ENCODE results near the gene MYH14.
"Not testable (repeated sequence)": the region's sequence is repeated elsewhere in the genome, so short reads cannot be mapped to it uniquely, and the experiment has no call there.

MYH14 gene

GRCh38 chr19:50228153-50228552 is 24.7 kb downstream of the MYH14 start:
- DNase-seq, result not testable (repeated sequence)

DNA sequence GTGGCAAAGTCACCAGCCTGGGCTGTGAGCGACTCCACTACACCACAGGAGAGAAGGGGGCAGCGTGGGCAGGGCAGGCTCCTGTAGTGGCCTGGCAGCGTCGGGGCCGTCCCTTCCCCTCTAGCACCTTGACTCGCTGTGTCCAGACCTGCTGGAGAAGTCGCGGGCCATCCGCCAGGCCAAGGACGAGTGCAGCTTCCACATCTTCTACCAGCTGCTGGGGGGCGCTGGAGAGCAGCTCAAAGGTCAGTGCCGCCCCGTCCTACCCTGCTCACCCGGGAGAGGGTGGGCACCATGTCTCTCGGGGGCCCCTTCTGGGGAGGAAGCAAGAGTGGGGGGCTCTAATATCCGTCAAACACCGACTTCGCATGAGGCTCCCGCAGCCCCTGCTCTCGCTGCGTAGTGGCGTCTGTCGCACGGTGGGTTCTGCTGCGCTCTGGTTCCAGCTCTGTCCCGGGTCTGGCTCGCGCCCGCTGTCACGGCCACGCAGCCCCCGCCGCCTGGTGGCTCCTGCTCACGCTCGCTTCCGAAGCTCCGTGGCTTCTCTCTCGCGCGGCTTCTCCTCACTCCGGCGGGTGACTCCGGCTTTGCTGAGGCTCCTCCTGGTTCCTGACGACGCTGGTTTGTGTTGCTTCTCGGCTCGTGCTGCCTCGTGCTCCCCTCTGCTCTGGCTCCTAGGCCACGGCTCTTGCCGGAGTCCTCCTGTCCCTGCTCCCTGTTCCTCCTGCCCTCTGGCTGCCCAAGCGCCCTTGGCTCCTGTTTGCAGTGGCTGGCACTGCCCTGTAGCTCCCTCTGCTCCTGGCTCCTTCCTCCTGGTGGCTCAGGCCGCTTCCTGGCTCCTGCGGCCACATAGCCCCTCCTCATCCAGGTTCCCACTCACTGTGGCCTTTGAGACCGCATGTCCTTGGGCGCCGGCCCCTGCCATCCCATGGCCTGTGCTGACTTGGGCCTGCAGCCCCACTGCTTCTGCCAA is 27.2 kb downstream of the MYH14 start:
- no peak for DNase-seq

DNA sequence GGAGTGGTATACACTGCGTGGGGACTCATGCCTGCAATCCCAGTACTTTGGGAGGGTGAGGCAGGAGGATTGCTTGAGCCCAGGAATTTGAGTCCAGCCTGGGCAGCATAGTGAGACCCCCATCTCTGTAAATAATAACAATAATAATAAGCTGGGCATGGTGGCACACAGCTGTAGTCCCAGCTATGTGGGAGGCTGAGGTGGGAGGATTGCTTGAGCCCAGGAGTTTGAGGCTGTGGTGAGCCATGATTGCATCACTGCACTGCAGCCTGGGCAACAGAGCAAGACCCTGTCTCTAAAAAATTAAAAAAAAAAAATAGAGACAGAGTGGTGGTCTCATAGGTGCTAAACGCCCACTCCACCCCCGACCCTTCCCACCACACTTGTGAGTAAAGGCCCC is 28.0 kb downstream of the MYH14 start:
- not testable (repeated sequence) for DNase-seq

DNA sequence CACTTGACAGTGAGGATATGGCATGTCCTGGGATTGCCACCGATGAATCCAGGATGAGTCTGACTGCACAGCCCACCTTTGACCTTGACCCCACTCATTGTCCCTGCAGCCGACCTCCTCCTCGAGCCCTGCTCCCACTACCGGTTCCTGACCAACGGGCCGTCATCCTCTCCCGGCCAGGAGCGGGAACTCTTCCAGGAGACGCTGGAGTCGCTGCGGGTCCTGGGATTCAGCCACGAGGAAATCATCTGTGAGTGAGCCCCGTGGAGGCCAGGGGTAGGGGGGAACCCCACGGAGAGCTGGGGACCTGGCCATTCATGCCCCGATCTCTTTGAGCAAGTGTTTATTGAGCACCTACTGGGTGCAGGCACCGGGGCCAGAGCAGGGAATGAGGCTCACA is 28.4 kb downstream of the MYH14 start:
- no peak for DNase-seq

DNA sequence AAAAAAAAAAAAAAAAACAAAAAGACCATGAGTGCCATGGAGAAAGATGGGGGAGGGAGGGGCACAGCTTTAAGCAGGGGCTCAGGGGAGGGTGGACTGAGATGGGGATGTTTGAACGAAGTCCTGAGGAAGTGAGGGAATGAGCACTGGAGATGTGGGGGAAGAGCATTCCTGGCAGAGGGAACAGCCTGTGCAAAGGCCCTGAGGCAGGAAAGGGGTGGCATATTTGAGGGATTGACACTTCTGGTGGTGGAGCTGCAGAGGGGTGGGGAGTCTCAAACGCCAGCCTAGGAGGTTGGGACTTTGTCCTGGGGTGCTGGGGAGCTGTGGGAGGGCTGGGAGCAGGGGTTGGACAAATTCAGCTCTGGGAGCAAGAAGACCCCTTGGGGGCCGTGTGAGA is 29.2 kb downstream of the MYH14 start:
- DNase-seq, result no peak

- DNase-seq, result no peak
Measured at GRCh38 chr19:50233308-50233910, 30.0 kb downstream of the MYH14 start.

DNA sequence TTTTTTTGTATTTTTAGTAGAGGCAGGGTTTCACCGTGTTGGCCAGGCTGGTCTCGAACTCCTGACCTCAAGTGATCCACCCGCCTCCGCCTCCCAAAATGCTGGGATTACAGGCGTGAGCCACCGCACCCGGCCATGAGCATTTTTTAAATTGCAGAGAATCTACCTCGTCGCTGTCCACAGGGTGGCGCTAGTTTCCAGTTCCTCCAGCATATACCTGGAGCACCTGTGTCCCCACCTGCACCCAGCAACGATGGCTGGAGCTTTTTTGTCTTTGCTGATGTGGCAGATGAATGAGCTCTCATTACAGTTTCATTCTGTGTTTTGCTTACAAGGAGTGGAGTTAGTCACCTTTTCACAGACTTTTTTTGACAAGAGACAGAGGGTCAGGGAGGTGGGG is 34.1 kb downstream of the MYH14 start:
- DNase-seq, result not testable (repeated sequence)

DNA sequence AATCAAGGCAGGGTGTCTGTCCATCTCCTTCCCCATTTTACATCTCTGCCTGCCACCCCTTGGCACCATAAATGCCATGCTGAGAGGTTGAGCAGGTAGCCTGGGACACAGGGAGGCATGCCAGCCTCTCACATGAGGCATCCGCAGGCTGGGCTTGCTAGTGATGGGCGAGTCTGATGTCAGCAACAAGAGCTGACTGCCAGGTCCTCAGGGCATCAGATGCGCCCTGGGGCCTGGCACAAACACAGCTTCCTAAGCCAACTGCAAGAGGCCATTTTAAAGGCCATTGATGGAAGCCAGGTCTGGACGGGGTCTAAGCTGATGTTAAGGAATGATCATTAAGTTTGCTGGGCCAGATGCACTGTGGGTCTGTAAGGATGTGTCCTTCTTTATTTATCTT is 34.6 kb downstream of the MYH14 start:
- DNase-seq, result no peak

DNA sequence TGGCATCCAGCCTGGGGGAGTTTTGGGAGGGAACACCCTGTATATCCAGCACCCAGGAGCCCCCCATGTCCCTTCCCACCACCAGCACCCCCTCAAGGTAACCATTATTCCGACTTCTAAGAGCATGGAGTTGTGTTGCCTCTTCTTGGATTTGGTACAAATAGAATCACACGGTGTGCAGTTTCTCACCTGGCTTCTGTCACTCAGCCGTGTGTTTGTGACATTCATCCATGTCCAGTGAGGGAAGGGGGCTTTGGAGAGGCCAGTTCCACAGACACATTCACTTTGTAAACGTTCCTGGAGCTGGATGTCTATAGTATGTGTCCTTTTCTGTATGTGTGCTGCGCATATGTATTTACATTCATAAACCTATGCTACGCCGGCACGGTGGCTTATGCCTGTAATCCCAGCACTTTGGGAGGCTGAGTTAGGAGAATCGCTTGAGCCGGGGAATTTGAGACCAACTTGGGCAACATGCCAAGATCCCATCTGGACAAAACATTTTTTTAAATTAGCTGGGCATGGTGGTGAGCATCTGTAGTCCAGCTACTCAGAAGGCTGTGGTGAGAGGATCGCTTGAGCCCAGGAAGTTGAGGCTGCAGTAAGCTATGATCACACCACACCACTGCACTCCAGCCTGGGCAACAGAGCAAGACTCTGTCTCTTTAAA is 36.6 kb downstream of the MYH14 start:
- DNase-seq, result no peak

DNA sequence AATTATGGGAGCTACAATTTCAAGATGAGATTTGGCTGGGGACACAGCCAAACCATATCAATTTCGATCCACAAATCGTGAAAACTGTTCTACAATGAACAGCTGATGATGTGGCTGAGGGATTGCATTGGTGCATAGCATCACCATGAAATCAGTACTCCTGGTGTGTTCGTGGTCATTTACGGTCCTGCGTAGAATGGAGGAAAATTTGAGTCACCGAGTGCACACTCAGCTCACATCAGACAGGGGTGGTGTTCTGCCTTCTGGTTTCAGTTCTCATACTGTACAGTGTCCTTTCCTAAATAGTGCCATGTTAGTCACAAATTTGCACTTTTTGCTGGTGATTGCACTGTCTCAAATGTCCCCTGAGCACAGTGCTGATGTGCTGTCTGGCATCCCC is 39.2 kb downstream of the MYH14 start:
- DNase-seq, result no peak

- no peak for DNase-seq
Measured at GRCh38 chr19:50244695-50245094, 41.3 kb downstream of the MYH14 start.

- DNase-seq, result no peak
Measured at GRCh38 chr19:50248413-50248812, 45.0 kb downstream of the MYH14 start.

DNA sequence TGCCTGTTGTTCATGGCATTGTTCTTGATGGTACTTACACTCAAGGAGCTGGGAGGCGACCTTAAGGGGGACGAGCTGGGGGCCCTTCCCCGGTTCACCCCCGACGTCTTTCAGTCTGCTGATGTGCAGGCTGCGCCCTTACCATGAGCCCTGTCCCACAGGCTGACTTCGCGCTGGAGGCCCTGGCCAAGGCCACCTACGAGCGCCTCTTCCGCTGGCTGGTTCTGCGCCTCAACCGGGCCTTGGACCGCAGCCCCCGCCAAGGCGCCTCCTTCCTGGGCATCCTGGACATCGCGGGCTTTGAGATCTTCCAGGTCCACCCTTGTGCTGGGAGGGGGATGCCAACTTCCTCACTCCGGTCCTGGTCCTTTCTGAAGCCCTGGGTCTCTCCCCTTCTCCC is 45.4 kb downstream of the MYH14 start:
- DNase-seq, result no peak

- no peak for DNase-seq
Measured at GRCh38 chr19:50249636-50250035, 46.2 kb downstream of the MYH14 start.

GRCh38 chr19:50250450-50251136 is 47.2 kb downstream of the MYH14 start:
- no peak for DNase-seq

- DNase-seq, result peak; percentile 69
Measured at GRCh38 chr19:50252111-50252886, 48.9 kb downstream of the MYH14 start.

DNA sequence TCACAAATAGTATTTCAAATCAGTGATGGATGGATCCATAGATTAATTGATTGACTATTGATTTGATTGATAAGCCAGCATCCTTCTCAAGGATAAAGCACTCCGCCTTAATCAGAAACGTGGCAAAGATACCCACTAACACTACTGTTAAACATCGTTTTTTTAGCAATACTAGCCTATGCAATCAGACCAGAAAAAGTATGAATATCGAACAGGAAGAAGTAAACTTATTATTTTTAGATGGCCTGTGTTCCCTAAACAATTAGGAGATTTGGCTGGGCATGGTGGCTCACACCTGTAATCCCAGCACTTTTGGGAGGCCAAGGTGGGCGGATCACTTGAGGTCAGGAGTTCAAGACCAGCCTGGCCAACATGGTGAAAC is 49.5 kb downstream of the MYH14 start:
- DNase-seq, result no peak

DNA sequence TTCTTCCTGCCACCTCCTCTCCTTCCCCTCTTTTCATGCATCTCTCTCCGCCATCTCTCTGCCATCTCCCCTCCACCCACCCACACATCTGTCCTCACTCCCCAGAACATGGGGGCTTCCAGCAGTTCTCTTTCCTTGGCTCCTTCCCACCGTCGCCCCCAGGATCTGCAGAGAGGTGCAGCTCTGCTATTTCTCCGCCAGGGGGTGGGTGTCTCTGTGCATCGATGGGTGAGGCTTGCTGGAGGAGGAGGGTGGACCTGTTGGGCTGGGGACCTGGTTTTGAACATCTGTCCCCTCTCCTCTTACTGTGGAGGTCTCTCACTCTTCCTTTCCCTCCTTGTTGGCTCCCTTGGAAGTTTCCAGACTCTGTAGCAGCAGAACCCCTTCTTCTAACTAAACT is 51.7 kb downstream of the MYH14 start:
- no peak for DNase-seq

DNA sequence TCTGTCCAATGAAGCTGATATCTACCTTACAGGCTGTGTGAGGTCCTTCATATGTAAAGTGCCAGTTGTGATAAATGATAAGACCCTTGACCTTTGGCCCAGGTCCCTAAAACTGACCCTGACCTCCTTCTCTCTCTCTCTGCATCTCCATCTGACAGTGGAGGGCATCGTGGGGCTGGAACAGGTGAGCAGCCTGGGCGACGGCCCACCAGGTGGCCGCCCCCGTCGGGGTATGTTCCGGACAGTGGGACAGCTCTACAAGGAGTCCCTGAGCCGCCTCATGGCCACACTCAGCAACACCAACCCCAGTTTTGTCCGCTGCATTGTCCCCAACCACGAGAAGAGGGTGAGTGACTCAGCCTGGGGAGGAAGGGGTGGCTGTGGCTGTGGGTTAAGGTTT is 53.7 kb downstream of the MYH14 start:
- no peak for DNase-seq

DNA sequence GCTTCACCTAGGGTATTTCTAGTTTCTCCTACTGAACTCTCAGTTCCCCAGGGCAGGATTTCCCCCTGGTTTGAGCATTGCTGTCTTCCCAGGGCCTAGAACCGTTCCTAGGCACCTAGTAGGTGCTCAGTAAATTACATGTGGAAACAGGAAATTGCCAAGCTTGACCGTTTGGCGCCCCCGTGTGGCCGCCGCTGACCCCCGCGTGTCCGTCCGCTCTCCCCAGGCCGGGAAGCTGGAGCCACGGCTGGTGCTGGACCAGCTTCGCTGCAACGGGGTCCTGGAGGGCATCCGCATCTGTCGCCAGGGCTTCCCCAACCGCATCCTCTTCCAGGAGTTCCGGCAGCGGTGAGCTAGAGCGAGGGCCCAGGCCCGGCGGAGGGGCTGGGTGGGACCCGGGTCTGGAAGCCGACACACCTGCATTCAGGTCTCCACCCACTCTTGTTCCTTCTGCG is 55.5 kb downstream of the MYH14 start:
- DNase-seq, result no peak

GRCh38 chr19:50261446-50261970 is 58.1 kb downstream of the MYH14 start:
- DNase-seq, result no peak

DNA sequence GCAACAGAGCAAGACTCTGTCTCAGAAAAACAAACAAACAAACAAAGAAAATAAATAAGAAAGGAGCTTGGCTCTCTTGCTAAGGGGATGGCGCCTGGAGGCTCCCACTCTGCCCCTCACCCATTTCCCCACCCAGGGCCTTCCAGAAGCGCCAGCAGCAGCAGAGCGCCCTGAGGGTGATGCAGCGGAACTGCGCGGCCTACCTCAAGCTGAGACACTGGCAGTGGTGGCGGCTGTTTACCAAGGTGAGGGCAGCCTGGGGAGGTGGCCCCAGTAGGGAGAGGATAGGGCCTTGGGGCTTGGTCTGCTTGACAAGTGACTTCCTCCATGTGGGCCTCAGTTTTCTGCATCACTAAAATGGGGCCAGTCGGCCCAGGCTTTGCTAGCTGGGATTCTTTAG is 59.8 kb downstream of the MYH14 start:
- DNase-seq, result no peak

Data from activated CD8-positive, alpha-beta memory T cell treated with anti-CD3 and anti-CD28 coated beads for 24 hours (primary cell).